ENCODE results near the gene PXYLP1.

- TF ChIP-seq POLR2A (IDR thresholded peaks at IDR 0.05) = no peak
- TF ChIP-seq, protein P1, sequence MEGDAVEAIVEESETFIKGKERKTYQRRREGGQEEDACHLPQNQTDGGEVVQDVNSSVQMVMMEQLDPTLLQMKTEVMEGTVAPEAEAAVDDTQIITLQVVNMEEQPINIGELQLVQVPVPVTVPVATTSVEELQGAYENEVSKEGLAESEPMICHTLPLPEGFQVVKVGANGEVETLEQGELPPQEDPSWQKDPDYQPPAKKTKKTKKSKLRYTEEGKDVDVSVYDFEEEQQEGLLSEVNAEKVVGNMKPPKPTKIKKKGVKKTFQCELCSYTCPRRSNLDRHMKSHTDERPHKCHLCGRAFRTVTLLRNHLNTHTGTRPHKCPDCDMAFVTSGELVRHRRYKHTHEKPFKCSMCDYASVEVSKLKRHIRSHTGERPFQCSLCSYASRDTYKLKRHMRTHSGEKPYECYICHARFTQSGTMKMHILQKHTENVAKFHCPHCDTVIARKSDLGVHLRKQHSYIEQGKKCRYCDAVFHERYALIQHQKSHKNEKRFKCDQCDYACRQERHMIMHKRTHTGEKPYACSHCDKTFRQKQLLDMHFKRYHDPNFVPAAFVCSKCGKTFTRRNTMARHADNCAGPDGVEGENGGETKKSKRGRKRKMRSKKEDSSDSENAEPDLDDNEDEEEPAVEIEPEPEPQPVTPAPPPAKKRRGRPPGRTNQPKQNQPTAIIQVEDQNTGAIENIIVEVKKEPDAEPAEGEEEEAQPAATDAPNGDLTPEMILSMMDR (IDR thresholded peaks at IDR 0.05) = no peak
Measured at GRCh38 chr3:141230293-141230692, 1.3 kb upstream of the PXYLP1 start.

Data from uterus (tissue), 2 donors.